ENCODE measurements around the gene DMAC2L.

DMAC2L gene

GRCh38 chr14:50321009-50321660 is 9.0 kb downstream of the DMAC2L start:
- peak; percentile 37 for DNase-seq (ENCODE audit: low read depth, low spot score)

GRCh38 chr14:50331596-50331995 is 19.5 kb downstream of the DMAC2L start:
- DNase-seq (ENCODE audit: low read depth, low spot score): no peak

GRCh38 chr14:50333014-50333509 is 20.9 kb downstream of the DMAC2L start:
- no peak for DNase-seq (ENCODE audit: low read depth, low spot score)

- DNase-seq (ENCODE audit: low read depth, low spot score): no peak
Observed at GRCh38 chr14:50334211-50334610, 22.1 kb downstream of the DMAC2L start.

GRCh38 chr14:50335389-50335788 is 23.3 kb downstream of the DMAC2L start:
- no peak for DNase-seq (ENCODE audit: low read depth, low spot score)

GRCh38 chr14:50335989-50336824 is 24.1 kb downstream of the DMAC2L start:
- no peak for DNase-seq (ENCODE audit: low read depth, low spot score)

GRCh38 chr14:50338587-50338986 is 26.5 kb downstream of the DMAC2L start:
- DNase-seq (ENCODE audit: low read depth, low spot score): no peak

- no peak for DNase-seq (ENCODE audit: low read depth, low spot score)
Observed at GRCh38 chr14:50339178-50339804, 27.2 kb downstream of the DMAC2L start.

GRCh38 chr14:50340045-50340444 is 27.9 kb downstream of the DMAC2L start:
- no peak for DNase-seq (ENCODE audit: low read depth, low spot score)

GRCh38 chr14:50340963-50341362 is 28.8 kb downstream of the DMAC2L start:
- no peak for DNase-seq (ENCODE audit: low read depth, low spot score)

- DNase-seq (ENCODE audit: low read depth, low spot score): no peak
Observed at GRCh38 chr14:50342221-50343078, 30.3 kb downstream of the DMAC2L start.

- DNase-seq (ENCODE audit: low read depth, low spot score): no peak
Observed at GRCh38 chr14:50343434-50343833, 31.3 kb downstream of the DMAC2L start.

- peak; percentile 35 for DNase-seq (ENCODE audit: low read depth, low spot score)
Observed at GRCh38 chr14:50344116-50344775, 32.1 kb downstream of the DMAC2L start.

GRCh38 chr14:50344876-50345563 is 32.9 kb downstream of the DMAC2L start:
- DNase-seq (ENCODE audit: low read depth, low spot score): no peak

- no peak for DNase-seq (ENCODE audit: low read depth, low spot score)
Observed at GRCh38 chr14:50345846-50346422, 33.8 kb downstream of the DMAC2L start.

GRCh38 chr14:50347521-50347920 is 35.4 kb downstream of the DMAC2L start:
- DNase-seq (ENCODE audit: low read depth, low spot score): no peak

- no peak for DNase-seq (ENCODE audit: low read depth, low spot score)
Observed at GRCh38 chr14:50348933-50349332, 36.8 kb downstream of the DMAC2L start.

- no peak for DNase-seq (ENCODE audit: low read depth, low spot score)
Observed at GRCh38 chr14:50350975-50351374, 38.9 kb downstream of the DMAC2L start.

- no peak for DNase-seq (ENCODE audit: low read depth, low spot score)
Observed at GRCh38 chr14:50352584-50352983, 40.5 kb downstream of the DMAC2L start.

- DNase-seq (ENCODE audit: low read depth, low spot score): no peak
Observed at GRCh38 chr14:50353126-50353525, 41.0 kb downstream of the DMAC2L start.

Measured in activated naive CD8-positive, alpha-beta T cell treated with anti-CD3 and anti-CD28 coated beads, Interleukin-2, amount 50 U/mL, for 16 hours (primary cell).